Uterus (tissue), 4 donors: ENCODE measurements around the gene CACNA2D4. TPM values are rescaled to one million over a fixed set of nuclear protein-coding genes. Genes with fewer than 3 reads are reported as not detected.
"Not testable (repeated sequence)": the region's sequence is repeated elsewhere in the genome, so short reads cannot be mapped to it uniquely, and the experiment has no call there.

Source experiments
- DNase-seq, 2 donors: peaks; one replicate each; pipeline ENCODE4 v3.0.0-alpha.2; 2019 to 2020
- H3K27ac ChIP-seq, 2 donors: fragments of 200-600 bp; sonication (generic); 1 replicate in 1 of 2; 2 replicates in 1 of 2; pipeline ENCODE4 v1.5.1; 2016 to 2018
- H3K27me3 ChIP-seq, 2 donors: fragments of 200-600 bp; sonication (generic); one replicate each; pipeline ENCODE4 v1.5.1; 2018 to 2019; ENCODE audit warnings: control low read depth in 1 of 2
- H3K36me3 ChIP-seq, 2 donors: fragments of 200-600 bp; sonication (generic); one replicate each; pipeline ENCODE4 v1.5.1; 2019; ENCODE audit warnings: control low read depth in 1 of 2
- H3K4me1 ChIP-seq, 2 donors: fragments of 200-600 bp; sonication (generic); one replicate each; pipeline ENCODE4 v1.5.1; 2018 to 2019; ENCODE audit warnings: control low read depth in 1 of 2
- H3K4me3 ChIP-seq, 2 donors: fragments of 200-600 bp; sonication (generic); 1 replicate in 1 of 2; 2 replicates in 1 of 2; pipeline ENCODE4 v1.5.1; 2018 to 2019; ENCODE audit warnings: mild to moderate bottlenecking in 1 of 2
- H3K9me3 ChIP-seq, 2 donors: fragments of 200-600 bp; sonication (generic); one replicate each; pipeline ENCODE4 v1.5.1; 2019; ENCODE audit warnings: control low read depth in 1 of 2
- POLR2A ChIP-seq, 2 donors: fragments of 450-650 bp; IDR thresholded peaks; one replicate each; pipeline ENCODE4 v1.6.1; 2016; ENCODE audit warnings: antibody characterized with exemption in 2 of 2, mild to moderate bottlenecking in 1 of 2, moderate library complexity in 1 of 2
- intact Hi-C: fragments of 100-400 bp; cut with DNase I; formaldehyde crosslinking; loops from one replicate; pipeline ENCODE4 v1.15.1; 2023; ENCODE audit warnings: low total_unique reads
- total RNA-seq, 4 donors: library from RNA; depleted of rRNA in 3 of 4; stranded (reverse); fragments of >200 nt in 3 of 4; gene quantifications; one replicate each; pipeline versions ENCODE4 v1.1.0 to v1.2.4, GENCODE V29; 2014 to 2023
- TF ChIP-seq, protein P1 (sequence below), 4 experiments: fragments of 200-600 bp in 2 of 4; fragments of 450-650 bp in 2 of 4; sonication (generic) in 2 of 4; IDR thresholded peaks; one replicate each; pipeline ENCODE4 v1.5.1; 2016 to 2019; ENCODE audit warnings: antibody characterized with exemption in 4 of 4, mild to moderate bottlenecking in 2 of 4, moderate library complexity in 1 of 4
- donor health status: DM: yes; HTN: yes; CAD: no.

Gene CACNA2D4
- total RNA-seq, 4 donors from 2014 or later = 2.6 to 4.1 (median 4.0) TPM; not detected in 1

DNA sequence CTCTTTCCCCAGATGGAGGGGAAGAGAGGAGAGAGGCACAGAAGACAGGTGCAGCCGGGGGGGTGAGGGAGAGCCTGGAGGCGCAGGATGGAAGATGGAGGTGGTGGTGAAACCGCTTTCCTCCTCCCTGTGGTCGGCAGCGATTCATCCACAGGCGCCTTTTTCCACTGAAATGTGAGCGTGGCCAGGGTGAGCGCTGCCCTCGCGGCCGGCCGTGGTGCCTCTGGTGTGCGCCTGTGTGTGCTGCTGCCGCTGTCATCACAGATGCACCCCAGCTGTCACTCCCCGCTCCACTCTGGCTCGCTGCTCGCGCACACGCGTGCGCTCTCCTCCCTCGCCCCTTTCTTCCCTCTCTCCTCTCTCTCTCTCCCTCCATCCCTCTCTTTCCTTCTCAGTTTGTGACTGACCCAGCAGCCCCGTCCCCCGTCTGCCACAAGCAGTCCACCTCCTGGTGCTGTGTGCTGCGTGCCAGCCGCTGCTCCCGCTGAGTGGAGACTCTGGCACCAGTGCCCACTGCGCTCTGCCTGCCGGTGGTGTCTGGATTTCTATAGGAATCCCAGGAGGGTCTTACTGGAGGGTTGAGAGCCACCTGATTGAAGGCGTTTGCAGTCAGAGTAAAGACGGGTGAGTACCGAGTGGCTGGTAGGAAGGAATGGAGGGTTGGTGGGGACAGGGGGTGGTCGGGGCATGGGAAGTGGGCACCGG lies 98.1 kb downstream of the CACNA2D4 start, which contains the start of gene LRTM2:
Gene LRTM2, plus strand, starts transcription at position 375 of the 705 bp plus-strand sequence. CDS start 7,584 bp downstream, outside the sequence.
- DNase-seq = no peak
- Histone ChIP-seq H3K27ac (no peak within 1 kb of the TSS), H3K9me3 (no peaks in the 10 kb centered on the region), H3K36me3 (no peaks in the 10 kb centered on the region), H3K4me1 (no peaks in the 10 kb centered on the region), H3K27me3 (peaks cover 0 to 10% of the 10 kb centered on the region in 2 donors), H3K4me3 (no peak within 1 kb of the TSS)
- intact Hi-C loops = no loop called here
- no peak for TF ChIP-seq POLR2A (IDR thresholded peaks at IDR 0.05)
- TF ChIP-seq, protein P1, sequence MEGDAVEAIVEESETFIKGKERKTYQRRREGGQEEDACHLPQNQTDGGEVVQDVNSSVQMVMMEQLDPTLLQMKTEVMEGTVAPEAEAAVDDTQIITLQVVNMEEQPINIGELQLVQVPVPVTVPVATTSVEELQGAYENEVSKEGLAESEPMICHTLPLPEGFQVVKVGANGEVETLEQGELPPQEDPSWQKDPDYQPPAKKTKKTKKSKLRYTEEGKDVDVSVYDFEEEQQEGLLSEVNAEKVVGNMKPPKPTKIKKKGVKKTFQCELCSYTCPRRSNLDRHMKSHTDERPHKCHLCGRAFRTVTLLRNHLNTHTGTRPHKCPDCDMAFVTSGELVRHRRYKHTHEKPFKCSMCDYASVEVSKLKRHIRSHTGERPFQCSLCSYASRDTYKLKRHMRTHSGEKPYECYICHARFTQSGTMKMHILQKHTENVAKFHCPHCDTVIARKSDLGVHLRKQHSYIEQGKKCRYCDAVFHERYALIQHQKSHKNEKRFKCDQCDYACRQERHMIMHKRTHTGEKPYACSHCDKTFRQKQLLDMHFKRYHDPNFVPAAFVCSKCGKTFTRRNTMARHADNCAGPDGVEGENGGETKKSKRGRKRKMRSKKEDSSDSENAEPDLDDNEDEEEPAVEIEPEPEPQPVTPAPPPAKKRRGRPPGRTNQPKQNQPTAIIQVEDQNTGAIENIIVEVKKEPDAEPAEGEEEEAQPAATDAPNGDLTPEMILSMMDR (IDR thresholded peaks at IDR 0.05) = no peak

DNA sequence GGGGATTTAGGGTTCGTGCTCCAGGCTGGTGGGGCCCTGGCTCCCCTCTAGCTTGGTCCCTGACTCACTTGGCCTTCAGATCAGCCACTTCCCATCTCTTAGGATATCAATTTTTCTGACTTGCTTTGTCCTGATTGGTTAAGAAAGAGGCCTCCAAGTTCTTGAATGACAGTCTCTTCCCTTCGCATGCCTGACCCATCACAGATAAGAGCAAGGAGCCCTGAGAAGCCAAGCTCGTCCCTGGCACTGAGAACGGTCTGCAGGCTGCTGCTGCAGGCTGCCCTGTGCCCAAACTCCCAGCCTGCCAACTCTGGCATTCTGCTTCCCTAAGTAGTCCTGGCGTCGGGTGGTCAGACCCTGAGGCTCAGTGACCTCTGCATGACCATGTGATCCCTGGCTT lies 98.9 kb downstream of the CACNA2D4 start:
- H3K4me1 ChIP-seq = no peaks in the 10 kb centered on the region
- no peaks in the 10 kb centered on the region for H3K36me3 ChIP-seq
- no peak for TF ChIP-seq POLR2A (IDR thresholded peaks at IDR 0.05)
- TF ChIP-seq, protein P1 (IDR thresholded peaks at IDR 0.05) = no peak
- peaks cover 0 to 10% of the 10 kb centered on the region in 2 donors for H3K27me3 ChIP-seq
- no peak overlapping the region for H3K27ac ChIP-seq
- DNase-seq = no peak
- no peaks in the 10 kb centered on the region for H3K9me3 ChIP-seq
- no peak overlapping the region for H3K4me3 ChIP-seq
- intact Hi-C loops = no loop called here

DNA sequence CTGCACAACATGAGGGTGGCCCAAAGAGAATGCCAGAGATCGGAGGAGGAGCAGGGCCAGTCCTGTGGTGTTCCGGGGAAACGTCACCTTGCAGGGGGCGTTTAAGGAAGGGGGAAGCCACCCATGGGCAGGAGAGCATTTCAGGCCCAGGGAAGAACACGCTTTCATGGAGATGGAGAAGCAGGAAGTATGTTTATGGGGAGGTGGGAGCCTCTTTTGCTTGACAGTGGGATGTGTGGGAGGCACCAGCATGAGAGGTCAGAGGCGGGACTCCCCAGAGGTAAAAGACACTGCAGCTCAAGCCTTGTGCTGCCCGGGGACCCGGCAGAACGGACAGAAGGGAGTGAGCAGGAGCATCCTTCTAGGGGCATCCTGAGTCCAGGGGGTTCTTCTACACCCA lies 99.4 kb downstream of the CACNA2D4 start:
- Histone ChIP-seq H3K27me3 (peaks cover 0 to 10% of the 10 kb centered on the region in 2 donors), H3K27ac (no peak overlapping the region), H3K4me3 (no peak overlapping the region), H3K9me3 (no peaks in the 10 kb centered on the region), H3K4me1 (no peaks in the 10 kb centered on the region), H3K36me3 (no peaks in the 10 kb centered on the region)
- intact Hi-C loops = no loop called here
- TF ChIP-seq, protein P1 (IDR thresholded peaks at IDR 0.05) = no peak
- no peak for TF ChIP-seq POLR2A (IDR thresholded peaks at IDR 0.05)
- no peak for DNase-seq

DNA sequence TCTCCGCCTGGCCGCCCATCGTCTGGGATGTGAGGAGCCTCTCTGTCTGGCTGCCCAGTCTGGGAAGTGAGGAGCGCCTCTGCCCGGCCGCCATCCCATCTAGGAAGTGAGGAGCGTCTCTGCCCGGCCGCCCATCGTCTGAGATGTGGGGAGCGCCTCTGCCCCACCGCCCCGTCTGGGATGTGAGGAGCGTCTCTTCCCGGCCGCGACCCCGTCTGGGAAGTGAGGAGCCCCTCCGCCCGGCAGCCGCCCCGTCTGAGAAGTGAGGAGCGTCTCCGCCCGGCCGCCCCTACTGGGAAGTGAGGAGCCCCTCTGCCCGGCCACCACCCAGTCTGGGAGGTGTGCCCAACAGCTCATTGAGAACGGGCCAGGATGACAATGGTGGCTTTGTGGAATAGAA lies 100.5 kb downstream of the CACNA2D4 start:
- H3K27ac ChIP-seq, H3K9me3 ChIP-seq, H3K4me1 ChIP-seq, intact Hi-C loops, H3K36me3 ChIP-seq, H3K4me3 ChIP-seq, DNase-seq, H3K27me3 ChIP-seq: not testable (repeated sequence)

DNA sequence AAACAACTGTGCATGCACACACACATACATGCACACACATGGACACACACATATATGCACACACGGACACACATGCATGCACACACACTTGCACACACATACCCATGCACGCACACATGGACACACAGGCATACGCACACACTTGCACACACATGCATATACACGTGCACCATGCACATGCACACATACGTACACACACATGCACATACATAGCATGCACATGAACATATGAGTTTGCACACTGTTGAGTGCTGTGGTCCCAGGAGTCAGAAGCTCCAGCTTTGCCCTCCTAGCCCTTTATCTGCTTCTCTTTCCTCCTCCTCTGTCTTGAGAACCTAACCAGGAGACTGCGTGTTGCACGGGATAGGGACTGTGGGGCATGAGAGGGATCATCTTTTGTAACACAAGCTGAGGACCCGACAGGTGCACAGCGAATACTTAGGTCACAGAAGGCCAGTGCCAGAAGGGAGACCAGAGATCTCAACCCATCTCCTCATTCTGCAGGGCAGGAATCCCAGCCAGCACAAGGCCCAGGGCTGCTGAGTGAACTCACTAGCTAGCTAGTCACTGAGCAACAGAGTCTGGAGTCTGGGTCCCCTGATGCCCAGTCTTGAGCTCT lies 101.6 kb downstream of the CACNA2D4 start:
- H3K27ac ChIP-seq = no peak overlapping the region
- intact Hi-C loops = no loop called here
- H3K36me3 ChIP-seq = no peaks in the 10 kb centered on the region
- H3K4me1 ChIP-seq = no peaks in the 10 kb centered on the region
- no peak for DNase-seq
- no peaks in the 10 kb centered on the region for H3K9me3 ChIP-seq
- no peaks in the 10 kb centered on the region for H3K27me3 ChIP-seq
- H3K4me3 ChIP-seq = no peak overlapping the region
- no peak for TF ChIP-seq POLR2A (IDR thresholded peaks at IDR 0.05)
- TF ChIP-seq, protein P1 (IDR thresholded peaks at IDR 0.05) = no peak
